Limb (tissue), 2 donors: ENCODE results near the gene OXTR.
A peak's percentile ranks its signal among the peaks of the same experiment; 100 is the strongest.

ENCODE experiments used
- DNase-seq, 2 donors: peaks; one replicate each; pipeline ENCODE4 v3.0.0-alpha.2; 2016; ENCODE audit errors: extremely low spot score in 2 of 2

Gene OXTR

GRCh38 chr3:8769088-8769822 is at the start of gene OXTR:
Gene OXTR, minus strand, starts transcription at chr3:8769613. Its CDS starts 1,426 bp downstream, at chr3:8768187.
- peak; percentile 62 to 86 for DNase-seq

- DNase-seq = no peak
Observed at GRCh38 chr3:8817486-8817885, 48.1 kb upstream of the OXTR start.

- no peak for DNase-seq
Observed at GRCh38 chr3:8816106-8816505, 46.7 kb upstream of the OXTR start.

GRCh38 chr3:8813411-8813810 is 44.0 kb upstream of the OXTR start:
- no peak for DNase-seq

- DNase-seq = no peak
Observed at GRCh38 chr3:8810561-8810960, 41.1 kb upstream of the OXTR start.

GRCh38 chr3:8805774-8806173 is 36.4 kb upstream of the OXTR start:
- DNase-seq = no peak

GRCh38 chr3:8802256-8802655 is 32.8 kb upstream of the OXTR start:
- DNase-seq = no peak

- no peak for DNase-seq
Observed at GRCh38 chr3:8800016-8800415, 30.6 kb upstream of the OXTR start.

- no peak for DNase-seq
Observed at GRCh38 chr3:8794247-8794646, 24.8 kb upstream of the OXTR start.

GRCh38 chr3:8793242-8793641 is 23.8 kb upstream of the OXTR start:
- no peak for DNase-seq

- DNase-seq = no peak
Observed at GRCh38 chr3:8790529-8790928, 21.1 kb upstream of the OXTR start.

- DNase-seq = no peak
Observed at GRCh38 chr3:8784676-8785435, 15.4 kb upstream of the OXTR start.

- DNase-seq = no peak
Observed at GRCh38 chr3:8780279-8780678, 10.9 kb upstream of the OXTR start.

- DNase-seq = no peak
Observed at GRCh38 chr3:8778475-8778874, 9.1 kb upstream of the OXTR start.

- DNase-seq = no peak
Observed at GRCh38 chr3:8777978-8778267, 8.5 kb upstream of the OXTR start.

GRCh38 chr3:8777201-8777977 is 8.0 kb upstream of the OXTR start:
- DNase-seq = no peak

- no peak for DNase-seq
Observed at GRCh38 chr3:8776406-8776805, 7.0 kb upstream of the OXTR start.

GRCh38 chr3:8775602-8776001 is 6.2 kb upstream of the OXTR start:
- no peak for DNase-seq

- no peak for DNase-seq
Observed at GRCh38 chr3:8775181-8775580, 5.8 kb upstream of the OXTR start.

GRCh38 chr3:8773941-8774542 is 4.6 kb upstream of the OXTR start:
- DNase-seq = no peak

- DNase-seq = peak in 1 of 2 donors; percentile 42
Observed at GRCh38 chr3:8768364-8769087, 887 bp downstream of the OXTR start.
